ENCODE results near the gene A1CF.

GRCh38 chr10:50853557-50853956 lies 31.9 kb downstream of the A1CF start:
- TF ChIP-seq CTCF (IDR thresholded peaks at IDR 0.05; ENCODE audit: insufficient read depth, low read depth, low read length) (no peak), EZH2 (IDR thresholded peaks at IDR 0.05; ENCODE audit: insufficient read depth, low read length) (no peak)

Measured in astrocyte (in vitro differentiated cells and primary cell).